Upper lobe of left lung (tissue), 4 donors: ENCODE measurements around the gene IL9.

Experiments used
- EP300 ChIP-seq, 4 donors: sonication (generic); formaldehyde crosslinking; IDR thresholded peaks; one replicate each; pipeline ENCODE4 v1.5.1; 2017; ENCODE audit warnings: antibody characterized with exemption in 4 of 4, control low read depth in 2 of 4
- POLR2A ChIP-seq, 4 donors: fragments of 450-650 bp; IDR thresholded peaks; one replicate each; pipeline ENCODE4 v1.5.1; 2016 to 2017; ENCODE audit warnings: antibody characterized with exemption in 4 of 4, mild to moderate bottlenecking in 2 of 4
- TF ChIP-seq, protein P1 (sequence below), 6 experiments: fragments of 450-650 bp in 4 of 6; fragments of 200-600 bp in 2 of 6; sonication (generic) in 2 of 6; IDR thresholded peaks; one replicate each; pipeline ENCODE4 v1.5.1; 2016 to 2019; ENCODE audit warnings: antibody characterized with exemption in 6 of 6

DNA sequence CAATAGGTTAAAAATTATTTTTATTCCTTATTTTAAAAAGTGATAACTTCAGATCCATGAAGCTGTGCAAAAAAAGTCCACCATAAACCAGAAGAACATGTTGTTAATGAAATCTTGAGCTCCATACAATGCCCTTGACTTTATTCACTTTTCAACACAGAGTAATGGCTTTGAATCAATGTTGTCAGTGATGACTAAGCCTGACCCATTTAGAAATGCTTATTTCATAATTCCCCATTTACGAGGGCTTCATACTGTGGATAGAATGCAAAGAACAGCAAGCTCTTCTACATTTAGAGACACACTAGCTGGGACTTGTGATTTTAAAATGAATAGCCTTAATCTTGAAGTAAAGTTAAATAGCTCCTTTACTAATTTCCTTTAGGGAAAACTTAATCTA is 25.7 kb upstream of the IL9 start:
- TF ChIP-seq, protein P1, sequence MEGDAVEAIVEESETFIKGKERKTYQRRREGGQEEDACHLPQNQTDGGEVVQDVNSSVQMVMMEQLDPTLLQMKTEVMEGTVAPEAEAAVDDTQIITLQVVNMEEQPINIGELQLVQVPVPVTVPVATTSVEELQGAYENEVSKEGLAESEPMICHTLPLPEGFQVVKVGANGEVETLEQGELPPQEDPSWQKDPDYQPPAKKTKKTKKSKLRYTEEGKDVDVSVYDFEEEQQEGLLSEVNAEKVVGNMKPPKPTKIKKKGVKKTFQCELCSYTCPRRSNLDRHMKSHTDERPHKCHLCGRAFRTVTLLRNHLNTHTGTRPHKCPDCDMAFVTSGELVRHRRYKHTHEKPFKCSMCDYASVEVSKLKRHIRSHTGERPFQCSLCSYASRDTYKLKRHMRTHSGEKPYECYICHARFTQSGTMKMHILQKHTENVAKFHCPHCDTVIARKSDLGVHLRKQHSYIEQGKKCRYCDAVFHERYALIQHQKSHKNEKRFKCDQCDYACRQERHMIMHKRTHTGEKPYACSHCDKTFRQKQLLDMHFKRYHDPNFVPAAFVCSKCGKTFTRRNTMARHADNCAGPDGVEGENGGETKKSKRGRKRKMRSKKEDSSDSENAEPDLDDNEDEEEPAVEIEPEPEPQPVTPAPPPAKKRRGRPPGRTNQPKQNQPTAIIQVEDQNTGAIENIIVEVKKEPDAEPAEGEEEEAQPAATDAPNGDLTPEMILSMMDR (IDR thresholded peaks at IDR 0.05), result no peak
- no peak for TF ChIP-seq POLR2A (IDR thresholded peaks at IDR 0.05)
- no peak for TF ChIP-seq EP300 (IDR thresholded peaks at IDR 0.05)
